Measurements from ENCODE around the gene FBXL17.

The FBXL17 gene

DNA sequence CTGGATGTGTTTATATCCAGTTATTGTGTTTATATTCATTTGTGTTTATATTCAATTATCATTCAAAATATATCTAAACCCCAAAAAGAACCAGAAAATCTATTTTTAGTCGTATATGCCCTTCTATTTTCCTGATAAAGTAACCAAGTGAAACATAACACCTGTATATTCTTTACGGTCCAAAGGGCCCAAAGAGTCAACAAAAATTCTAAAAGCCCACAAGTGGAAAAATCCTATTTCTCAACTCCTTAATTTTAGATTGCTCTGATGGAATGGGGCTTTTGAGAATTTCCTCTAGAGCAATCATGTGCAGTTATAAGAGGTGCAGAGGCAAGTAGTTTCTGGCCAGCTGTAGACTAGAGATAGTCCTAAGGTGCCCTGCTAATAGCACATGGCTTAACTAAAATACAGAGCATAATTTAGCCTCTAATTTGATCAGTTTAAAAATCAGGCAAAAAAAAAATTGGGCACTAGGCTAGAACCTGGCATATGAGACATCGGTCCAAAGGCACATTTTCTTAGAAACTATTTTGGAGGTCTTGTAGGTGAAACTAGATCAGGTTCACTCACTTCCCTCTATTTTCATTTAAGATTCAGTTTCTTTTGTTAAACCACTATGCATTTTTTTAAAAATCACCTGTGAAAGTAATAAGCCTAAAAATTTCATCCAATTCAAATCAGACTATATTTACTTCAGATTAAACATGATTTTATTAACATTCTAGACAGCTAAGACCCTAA, 256.0 kb downstream of the FBXL17 start:
- TF ChIP-seq POLR2AphosphoS5 (IDR thresholded peaks at IDR 0.05; ENCODE audit: low read depth, low read length) (no peak), TAF1 (IDR thresholded peaks at IDR 0.05; ENCODE audit: borderline replicate concordance, insufficient read depth, low read length) (no peak), SIN3A (IDR thresholded peaks at IDR 0.05; ENCODE audit: borderline replicate concordance, insufficient read depth, low read length) (no peak), REST (IDR thresholded peaks at IDR 0.05; ENCODE audit: insufficient read depth in 1 of 2, low read depth in 2 of 2, low read length in 2 of 2) (no peak), FOXP2 (optimal IDR thresholded peaks at IDR 0.05; ENCODE audit: borderline replicate concordance, extremely low read depth, extremely low read length, insufficient read depth) (no peak)

DNA sequence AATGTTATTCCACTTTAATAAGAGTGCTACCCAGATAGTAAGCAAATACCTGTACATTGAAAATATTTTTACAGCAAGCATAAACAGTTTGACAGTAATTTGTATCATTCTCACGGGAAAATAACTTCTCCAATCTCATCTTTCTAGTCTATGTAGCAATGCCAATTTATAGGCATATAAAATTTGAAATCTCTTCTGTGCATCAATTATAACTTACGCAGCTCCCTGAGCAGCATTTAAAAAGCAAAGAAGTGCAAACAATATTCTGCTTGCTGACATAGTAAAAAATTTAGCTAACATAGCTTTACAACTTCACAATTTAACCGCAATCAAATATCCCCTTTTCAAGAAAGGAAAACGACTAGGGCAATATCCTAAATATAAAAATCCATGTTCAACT, 257.3 kb downstream of the FBXL17 start:
- TF ChIP-seq FOXP2 (optimal IDR thresholded peaks at IDR 0.05; ENCODE audit: borderline replicate concordance, extremely low read depth, extremely low read length, insufficient read depth) = no peak
- no peak for TF ChIP-seq TAF1 (IDR thresholded peaks at IDR 0.05; ENCODE audit: borderline replicate concordance, insufficient read depth, low read length)
- TF ChIP-seq SIN3A (IDR thresholded peaks at IDR 0.05; ENCODE audit: borderline replicate concordance, insufficient read depth, low read length) = no peak
- no peak for TF ChIP-seq POLR2AphosphoS5 (IDR thresholded peaks at IDR 0.05; ENCODE audit: low read depth, low read length)
- no peak for TF ChIP-seq REST (IDR thresholded peaks at IDR 0.05; ENCODE audit: insufficient read depth in 1 of 2, low read depth in 2 of 2, low read length in 2 of 2)

GRCh38 chr5:108122702-108123101, 259.2 kb downstream of the FBXL17 start:
- TF ChIP-seq POLR2AphosphoS5 (IDR thresholded peaks at IDR 0.05; ENCODE audit: low read depth, low read length) (no peak), TAF1 (IDR thresholded peaks at IDR 0.05; ENCODE audit: borderline replicate concordance, insufficient read depth, low read length) (no peak), REST (IDR thresholded peaks at IDR 0.05; ENCODE audit: insufficient read depth in 1 of 2, low read depth in 2 of 2, low read length in 2 of 2) (no peak), SIN3A (IDR thresholded peaks at IDR 0.05; ENCODE audit: borderline replicate concordance, insufficient read depth, low read length) (no peak), FOXP2 (optimal IDR thresholded peaks at IDR 0.05; ENCODE audit: borderline replicate concordance, extremely low read depth, extremely low read length, insufficient read depth) (no peak)

DNA sequence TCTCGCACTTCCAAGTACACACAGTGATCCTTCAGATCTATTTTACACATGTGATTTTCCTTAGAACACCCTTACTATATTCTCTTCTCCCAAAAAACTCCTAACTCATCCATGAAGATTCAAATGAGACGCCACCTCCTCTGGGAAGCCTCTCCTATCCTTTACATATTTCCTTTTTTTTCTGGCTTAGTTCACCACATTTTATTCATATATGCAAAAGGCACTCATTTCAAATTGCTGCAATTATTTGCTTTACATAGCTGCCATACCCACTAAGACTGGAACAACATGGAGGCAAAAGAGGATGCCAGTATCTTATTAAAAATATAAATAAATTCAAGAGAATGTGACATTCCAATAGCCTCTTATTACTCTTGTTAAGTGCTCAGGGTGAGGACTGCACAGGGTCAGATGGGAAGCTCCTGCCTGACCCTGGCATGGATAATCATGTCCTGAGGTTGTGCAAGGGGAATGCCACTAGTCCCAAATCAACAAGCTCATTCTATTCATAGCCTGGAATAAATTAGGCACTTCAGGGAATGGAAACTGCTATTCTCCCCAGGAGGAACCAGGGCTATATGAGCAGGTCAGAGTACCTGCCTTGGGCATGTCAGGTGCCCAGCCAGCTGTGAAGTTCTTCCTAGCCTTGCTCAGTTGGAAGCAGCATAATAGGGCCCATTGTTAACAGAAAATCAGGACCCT, 262.9 kb downstream of the FBXL17 start:
- TF ChIP-seq POLR2AphosphoS5 (IDR thresholded peaks at IDR 0.05; ENCODE audit: low read depth, low read length) (no peak), REST (IDR thresholded peaks at IDR 0.05; ENCODE audit: insufficient read depth in 1 of 2, low read depth in 2 of 2, low read length in 2 of 2) (no peak), TAF1 (IDR thresholded peaks at IDR 0.05; ENCODE audit: borderline replicate concordance, insufficient read depth, low read length) (no peak), SIN3A (IDR thresholded peaks at IDR 0.05; ENCODE audit: borderline replicate concordance, insufficient read depth, low read length) (no peak), FOXP2 (optimal IDR thresholded peaks at IDR 0.05; ENCODE audit: borderline replicate concordance, extremely low read depth, extremely low read length, insufficient read depth) (no peak)
